GM21737 (cell line): ENCODE data around the gene MRPS27.

Experiments used
- ATAC-seq: cut with Tn5 transposase; IDR thresholded peaks from one replicate; pipeline ENCODE4 v1.9.1; 2021; ENCODE audit warnings: mild to moderate bottlenecking, moderate library complexity; ENCODE audit not compliant: unreplicated experiment

Gene MRPS27

GRCh38 chr5:72266862-72267261, 53.2 kb downstream of the MRPS27 start:
- no peak for ATAC-seq

- no peak for ATAC-seq
Measured at GRCh38 chr5:72265032-72265877, 54.8 kb downstream of the MRPS27 start.

- no peak for ATAC-seq
Measured at GRCh38 chr5:72256536-72256935, 63.5 kb downstream of the MRPS27 start.

DNA sequence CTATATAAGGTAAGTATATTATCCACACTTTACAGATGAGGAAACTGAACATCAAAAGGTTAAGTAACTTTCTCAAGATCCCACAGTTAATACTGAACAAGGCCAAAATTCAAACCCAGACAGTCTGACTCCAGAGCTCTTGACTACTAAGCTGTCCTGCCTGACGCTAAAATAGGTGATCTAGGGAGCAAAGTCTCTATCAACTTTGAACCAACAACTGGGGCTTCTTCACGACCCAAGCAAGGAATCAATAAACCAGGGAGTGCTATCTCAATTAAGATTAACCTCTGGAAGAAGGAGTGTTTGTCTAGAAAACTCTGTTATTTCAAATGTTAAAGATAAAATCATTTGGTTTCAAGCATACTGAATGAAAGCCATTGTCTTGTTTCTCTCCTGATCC, 64.4 kb downstream of the MRPS27 start:
- ATAC-seq, result no peak

- ATAC-seq, result no peak
Measured at GRCh38 chr5:72255237-72255636, 64.8 kb downstream of the MRPS27 start.

DNA sequence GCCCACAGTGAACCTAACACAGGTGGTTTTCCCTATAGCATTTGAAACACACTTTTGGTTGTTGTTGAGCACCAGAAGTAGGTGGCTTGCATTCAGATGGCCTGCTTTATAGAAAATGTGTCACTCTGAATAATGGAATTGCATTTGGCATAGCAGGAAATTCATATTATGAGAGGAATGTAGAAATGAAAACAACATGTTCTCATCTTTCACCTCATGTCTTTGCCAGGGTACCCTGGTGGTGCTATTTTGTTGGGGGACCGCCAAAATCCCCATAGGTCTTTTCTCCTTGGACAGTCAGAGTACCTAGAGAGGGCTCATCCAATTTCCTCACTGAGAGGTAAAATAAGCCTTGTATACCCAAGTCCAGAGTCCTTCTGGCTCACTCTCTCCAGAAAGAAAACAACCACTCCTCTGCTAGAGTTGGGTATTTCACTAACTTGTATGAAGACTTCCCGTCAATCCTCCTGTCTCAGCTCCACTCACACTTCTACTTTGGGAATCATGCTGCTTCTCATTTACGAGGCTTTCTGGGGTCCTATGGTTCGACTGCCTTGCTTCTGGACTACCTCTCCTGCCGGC, 67.4 kb downstream of the MRPS27 start:
- no peak for ATAC-seq

- ATAC-seq, result no peak
Measured at GRCh38 chr5:72252008-72252407, 68.0 kb downstream of the MRPS27 start.

- ATAC-seq, result no peak
Measured at GRCh38 chr5:72251386-72251785, 68.7 kb downstream of the MRPS27 start.

DNA sequence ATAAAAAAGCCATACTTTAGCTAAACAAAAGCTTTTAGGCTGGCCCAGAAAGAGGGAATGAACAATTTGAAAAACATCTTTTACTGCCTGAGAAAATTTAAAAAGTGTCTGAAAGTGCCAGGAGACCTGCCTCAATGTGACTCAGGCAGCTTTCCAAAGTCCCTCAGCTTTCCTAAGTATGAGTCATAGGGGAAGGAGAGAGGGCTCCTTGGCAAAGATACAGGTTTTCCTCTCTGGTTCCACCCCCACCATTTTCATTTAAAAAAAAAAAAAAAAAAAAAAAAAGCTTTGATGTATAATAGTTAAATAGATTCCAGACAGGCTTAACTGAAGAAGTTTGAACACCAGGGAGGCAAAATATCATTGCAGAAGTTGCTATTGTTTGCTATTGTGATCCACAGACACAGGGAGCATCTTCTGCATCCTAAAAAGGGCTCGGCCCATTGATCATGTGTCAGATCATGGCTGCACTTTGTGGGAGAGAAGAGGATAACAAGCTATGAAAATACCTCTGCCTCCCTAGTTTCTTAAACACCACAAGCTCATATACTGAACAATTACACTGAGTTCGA, 71.5 kb downstream of the MRPS27 start:
- ATAC-seq, result no peak

DNA sequence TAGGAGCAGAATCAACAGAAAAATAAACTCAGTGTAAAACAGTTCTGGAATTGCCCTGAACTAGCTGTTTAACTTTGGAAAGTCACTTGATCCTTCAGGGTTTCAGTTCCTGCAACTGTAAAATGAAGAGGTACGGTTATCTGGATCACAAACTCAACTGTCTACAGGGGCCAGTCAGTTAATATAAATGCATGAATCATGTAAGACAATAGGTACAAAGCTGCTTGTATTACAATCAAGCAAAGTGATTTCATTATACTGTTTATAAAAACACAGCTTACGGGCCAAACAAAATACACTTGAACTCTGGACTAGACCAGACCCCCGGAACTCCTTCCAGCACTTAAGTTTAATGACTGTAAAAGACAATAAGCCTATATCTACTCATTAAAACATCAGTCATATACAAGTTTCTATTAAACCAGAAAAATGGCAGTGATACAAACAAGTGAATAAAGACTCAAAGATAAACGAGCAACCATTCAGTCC, 73.0 kb downstream of the MRPS27 start:
- ATAC-seq, result no peak

DNA sequence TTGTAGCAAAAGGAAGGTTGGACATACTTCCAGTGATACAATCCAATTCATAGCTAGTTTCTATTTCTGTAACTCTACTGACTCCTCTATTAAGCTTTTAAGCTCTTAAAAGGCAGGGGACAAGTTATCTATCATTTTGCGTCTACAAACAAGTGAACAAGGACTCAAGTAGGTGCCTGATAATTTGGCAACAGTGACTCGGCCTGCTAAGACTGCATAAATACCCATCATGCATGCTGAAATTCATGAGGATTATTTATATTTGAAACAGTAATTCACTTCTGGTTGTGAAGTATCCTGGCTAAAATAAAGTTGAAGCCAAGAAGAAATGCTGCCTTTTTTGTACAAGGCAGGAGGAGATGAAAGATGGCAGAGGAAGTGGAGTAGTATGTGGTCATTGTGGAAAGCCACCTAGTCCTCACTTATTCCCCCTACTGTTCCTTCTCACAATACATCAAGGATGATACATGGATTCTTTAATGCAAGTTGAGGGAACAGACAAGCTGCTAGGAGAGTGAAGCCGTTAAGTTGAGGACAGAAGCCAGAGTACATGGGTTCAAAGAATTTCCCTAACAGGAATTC, 74.0 kb downstream of the MRPS27 start:
- no peak for ATAC-seq

GRCh38 chr5:72245546-72245945, 74.5 kb downstream of the MRPS27 start:
- no peak for ATAC-seq

- ATAC-seq, result peak; percentile 91
Measured at GRCh38 chr5:72244862-72245371, 75.1 kb downstream of the MRPS27 start.

DNA sequence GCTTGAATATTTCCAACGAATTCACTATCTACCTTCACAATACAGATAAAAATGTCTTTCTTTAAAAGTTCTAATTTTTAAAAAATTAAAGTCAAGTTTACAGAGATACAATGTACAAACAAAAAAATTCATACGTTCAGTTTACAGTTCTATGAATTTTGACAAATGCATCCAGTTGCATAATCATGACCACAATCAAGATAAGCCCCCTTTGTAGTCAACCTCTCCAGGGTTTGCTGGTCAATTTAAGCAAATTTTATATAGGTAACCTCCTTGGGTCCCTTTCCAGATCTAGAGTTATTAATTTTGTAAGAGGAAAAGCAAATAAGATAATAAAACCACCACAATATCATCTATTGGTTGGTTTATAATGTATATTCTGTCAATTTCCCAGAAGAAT, 76.3 kb downstream of the MRPS27 start:
- ATAC-seq, result no peak

DNA sequence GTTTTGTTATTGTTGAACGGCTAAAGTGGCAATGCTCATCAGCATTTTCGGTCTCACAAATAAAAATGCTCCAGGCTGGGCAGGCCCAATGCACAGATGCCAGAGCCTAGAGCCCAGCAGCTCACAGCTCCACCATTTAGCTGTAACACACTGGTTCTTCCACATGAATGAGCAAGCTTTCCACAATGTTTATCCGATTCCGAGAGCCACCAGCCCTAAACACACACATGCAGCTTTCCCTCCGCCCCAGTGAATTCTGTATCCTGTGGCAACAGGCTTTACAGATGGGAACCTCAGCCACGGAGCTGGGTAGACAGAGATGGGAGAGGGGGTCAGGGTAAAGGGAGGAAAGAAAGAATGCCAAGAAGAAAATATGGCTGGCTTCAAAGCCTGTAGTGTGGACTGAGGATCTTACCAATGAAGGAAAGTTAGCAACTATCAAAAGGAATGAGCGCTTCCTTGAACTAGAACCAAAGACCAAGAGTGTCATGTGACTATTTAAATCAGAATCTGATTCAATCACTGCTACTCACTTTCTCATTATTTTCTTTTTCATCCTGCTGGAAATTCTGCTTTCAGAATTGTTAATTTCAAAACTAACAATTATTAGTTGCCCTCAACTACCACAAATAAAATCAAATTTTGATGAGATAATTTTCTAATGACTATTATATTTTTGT, 77.1 kb downstream of the MRPS27 start:
- ATAC-seq, result no peak

- ATAC-seq, result no peak
Measured at GRCh38 chr5:72241346-72242003, 78.6 kb downstream of the MRPS27 start.

DNA sequence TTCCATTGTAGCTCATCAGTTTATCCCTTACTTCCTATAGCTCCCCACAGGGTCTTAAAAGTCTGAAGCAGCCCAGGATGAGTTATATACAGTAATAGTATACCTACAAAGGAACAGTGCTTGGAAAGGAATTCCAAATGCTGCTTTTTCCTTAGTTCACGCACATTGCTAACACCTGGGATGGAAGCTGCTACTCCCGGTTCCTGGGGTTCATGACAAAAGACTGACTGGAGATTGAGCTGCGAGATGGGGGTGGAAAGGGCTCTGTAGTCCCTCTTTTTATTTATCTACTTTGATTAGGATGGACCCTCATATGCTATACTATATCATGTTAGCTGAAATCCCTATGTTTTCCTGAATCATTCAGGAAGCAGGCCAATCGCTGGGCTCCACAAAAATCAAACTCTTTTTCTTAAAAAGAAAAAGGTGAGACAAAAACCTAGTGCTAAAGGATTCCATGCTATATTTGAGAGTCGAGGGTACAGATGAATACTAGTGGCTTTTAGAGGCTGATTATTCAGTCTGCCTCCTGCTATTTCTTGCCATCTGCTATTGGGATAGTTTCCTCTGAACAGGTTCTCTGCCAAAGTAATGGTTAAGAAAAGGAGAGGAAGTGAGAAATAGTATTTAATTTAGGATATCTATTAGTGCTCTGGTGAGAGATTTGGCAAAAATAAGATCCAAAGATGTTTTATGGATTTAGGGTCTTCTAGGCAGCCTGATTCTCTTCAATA, 81.2 kb downstream of the MRPS27 start:
- ATAC-seq, result no peak

GRCh38 chr5:72237879-72238278, 82.2 kb downstream of the MRPS27 start:
- ATAC-seq, result no peak

GRCh38 chr5:72237415-72237814, 82.6 kb downstream of the MRPS27 start:
- no peak for ATAC-seq

DNA sequence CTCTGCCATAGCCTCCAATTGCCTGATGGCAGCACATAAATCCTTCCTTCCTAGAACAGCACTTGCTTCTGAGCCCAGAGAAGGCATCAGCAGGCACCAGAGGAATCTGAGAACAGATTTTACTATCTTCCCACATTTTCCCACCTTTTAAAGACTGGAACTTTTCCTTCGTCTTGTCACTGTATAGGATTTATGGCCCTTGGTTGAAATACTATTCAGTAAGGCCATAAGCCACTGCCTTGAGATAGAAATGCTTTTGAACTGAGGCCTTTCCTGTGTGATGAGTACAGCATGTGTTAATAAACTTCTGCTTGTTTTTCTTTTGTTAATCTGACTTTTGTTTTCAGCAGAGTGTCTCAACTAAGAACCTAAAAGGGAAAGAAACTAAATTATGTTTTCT, 84.3 kb downstream of the MRPS27 start:
- no peak for ATAC-seq
